Activated naive CD8-positive, alpha-beta T cell treated with anti-CD3 and anti-CD28 coated beads, Interleukin-2, amount 50 U/mL, for 24 hours (primary cell): Measurements from ENCODE around the gene RSAD2.

Experiments used
- ATAC-seq: fragments of 150-1000 bp; cut with Tn5 transposase; one replicate; pipeline ENCODE4 v1.10.0; 2021
- DNase-seq: peaks from one replicate; pipeline ENCODE4 v3.0.0; 2021
- H3K27ac Mint-ChIP-seq: one replicate; pipeline ENCODE4 v1.8.0; 2021; ENCODE audit warnings: mild to moderate bottlenecking, mixed read lengths
- H3K27me3 Mint-ChIP-seq: one replicate; pipeline ENCODE4 v1.8.0; 2021; ENCODE audit warnings: mixed read lengths
- H3K36me3 Mint-ChIP-seq: one replicate; pipeline ENCODE4 v1.8.0; 2021; ENCODE audit warnings: low read depth, mixed read lengths
- H3K4me1 Mint-ChIP-seq: one replicate; pipeline ENCODE4 v1.8.0; 2021; ENCODE audit warnings: mixed read lengths
- H3K4me3 Mint-ChIP-seq: one replicate; pipeline ENCODE4 v1.8.0; 2021; ENCODE audit warnings: mild to moderate bottlenecking, moderate library complexity, mixed read lengths
- H3K9me3 Mint-ChIP-seq: one replicate; pipeline ENCODE4 v1.8.0; 2021; ENCODE audit warnings: mixed read lengths

RSAD2 gene

GRCh38 chr2:6906165-6906741 lies 28.7 kb downstream of the RSAD2 start:
- Mint-ChIP-seq H3K9me3 (peaks cover 21% of the 10 kb centered on the region), H3K27me3 (no peaks in the 10 kb centered on the region), H3K27ac (peak overlapping the region; percentile 74), H3K4me1 (peaks cover 59% of the 10 kb centered on the region), H3K36me3 (peaks cover 28% of the 10 kb centered on the region), H3K4me3 (no peak overlapping the region)
- DNase-seq (no peak), ATAC-seq (peak; percentile 86)

- Mint-ChIP-seq H3K9me3 (peaks cover 3% of the 10 kb centered on the region), H3K4me1 (peaks cover 80% of the 10 kb centered on the region), H3K36me3 (peaks cover 22% of the 10 kb centered on the region), H3K4me3 (no peak overlapping the region), H3K27ac (peak overlapping the region; percentile 94), H3K27me3 (no peaks in the 10 kb centered on the region)
- DNase-seq (no peak), ATAC-seq (no peak)
Measured at GRCh38 chr2:6908291-6908690, 30.7 kb downstream of the RSAD2 start.

- DNase-seq, result no peak
- no peaks in the 10 kb centered on the region for H3K27me3 Mint-ChIP-seq
- peaks cover 92% of the 10 kb centered on the region for H3K4me1 Mint-ChIP-seq
- peak overlapping the region; percentile 77 for H3K4me3 Mint-ChIP-seq
- peak overlapping the region; percentile 94 for H3K27ac Mint-ChIP-seq
- no peaks in the 10 kb centered on the region for H3K9me3 Mint-ChIP-seq
- peaks cover 21% of the 10 kb centered on the region for H3K36me3 Mint-ChIP-seq
- peak; percentile 60 for ATAC-seq
Measured at GRCh38 chr2:6909431-6910385, 32.1 kb downstream of the RSAD2 start.

- ATAC-seq, result no peak
- Mint-ChIP-seq H3K27ac (peak overlapping the region; percentile 94), H3K4me1 (peaks cover 97% of the 10 kb centered on the region), H3K27me3 (no peaks in the 10 kb centered on the region), H3K36me3 (peaks cover 24% of the 10 kb centered on the region), H3K4me3 (peak overlapping the region; percentile 47), H3K9me3 (no peaks in the 10 kb centered on the region)
- no peak for DNase-seq
Measured at GRCh38 chr2:6911721-6912120, 34.1 kb downstream of the RSAD2 start.

GRCh38 chr2:6913415-6914157 lies 36.0 kb downstream of the RSAD2 start:
- Mint-ChIP-seq H3K27ac (peak overlapping the region; percentile 94), H3K27me3 (no peaks in the 10 kb centered on the region), H3K4me1 (peaks cover 81% of the 10 kb centered on the region), H3K36me3 (peaks cover 13% of the 10 kb centered on the region), H3K9me3 (no peaks in the 10 kb centered on the region), H3K4me3 (peak overlapping the region; percentile 70)
- ATAC-seq (peak; percentile 20), DNase-seq (peak; percentile 41)

- Mint-ChIP-seq H3K27me3 (no peaks in the 10 kb centered on the region), H3K36me3 (peaks cover 18% of the 10 kb centered on the region), H3K27ac (peak overlapping the region; percentile 80), H3K4me3 (peak overlapping the region; percentile 55), H3K9me3 (no peaks in the 10 kb centered on the region), H3K4me1 (peaks cover 81% of the 10 kb centered on the region)
- DNase-seq (no peak), ATAC-seq (peak; percentile 26)
Measured at GRCh38 chr2:6914828-6915227, 37.3 kb downstream of the RSAD2 start.

GRCh38 chr2:6915399-6915798 lies 37.8 kb downstream of the RSAD2 start:
- DNase-seq (no peak), ATAC-seq (no peak)
- Mint-ChIP-seq H3K9me3 (no peaks in the 10 kb centered on the region), H3K27me3 (no peaks in the 10 kb centered on the region), H3K4me3 (no peak overlapping the region), H3K4me1 (peaks cover 81% of the 10 kb centered on the region), H3K36me3 (peaks cover 18% of the 10 kb centered on the region), H3K27ac (peak overlapping the region; percentile 80)

GRCh38 chr2:6916224-6916623 lies 38.6 kb downstream of the RSAD2 start:
- Mint-ChIP-seq H3K4me3 (peak overlapping the region; percentile 71), H3K27ac (peak overlapping the region; percentile 69), H3K36me3 (peaks cover 16% of the 10 kb centered on the region), H3K4me1 (peaks cover 78% of the 10 kb centered on the region), H3K9me3 (no peaks in the 10 kb centered on the region), H3K27me3 (no peaks in the 10 kb centered on the region)
- no peak for ATAC-seq
- DNase-seq, result no peak

- H3K27ac Mint-ChIP-seq, result peak overlapping the region; percentile 69
- ATAC-seq, result no peak
- H3K36me3 Mint-ChIP-seq, result peaks cover 16% of the 10 kb centered on the region
- H3K4me1 Mint-ChIP-seq, result peaks cover 77% of the 10 kb centered on the region
- DNase-seq, result no peak
- no peaks in the 10 kb centered on the region for H3K9me3 Mint-ChIP-seq
- peak overlapping the region; percentile 71 for H3K4me3 Mint-ChIP-seq
- no peaks in the 10 kb centered on the region for H3K27me3 Mint-ChIP-seq
Measured at GRCh38 chr2:6916736-6917070, 39.1 kb downstream of the RSAD2 start.

GRCh38 chr2:6917071-6917760 lies 39.6 kb downstream of the RSAD2 start, which contains the start of gene RNF144A:
RNF144A (plus strand) TSS chr2:6917412; CDS start chr2:6996927, 79,515 bp downstream.
- peak; percentile 83 for DNase-seq
- H3K36me3 Mint-ChIP-seq, result peaks cover 16% of the 10 kb centered on the region
- no peaks in the 10 kb centered on the region for H3K9me3 Mint-ChIP-seq
- H3K27me3 Mint-ChIP-seq, result no peaks in the 10 kb centered on the region
- peaks cover 77% of the 10 kb centered on the region for H3K4me1 Mint-ChIP-seq
- peak; percentile 67 for ATAC-seq
- H3K4me3 Mint-ChIP-seq, result peak within 1 kb of the TSS; percentile 79
- peak within 1 kb of the TSS; percentile 69 for H3K27ac Mint-ChIP-seq

- DNase-seq (no peak), ATAC-seq (peak; percentile 40)
- Mint-ChIP-seq H3K27ac (no peak overlapping the region), H3K27me3 (no peaks in the 10 kb centered on the region), H3K9me3 (no peaks in the 10 kb centered on the region), H3K4me3 (peak overlapping the region; percentile 79), H3K4me1 (peaks cover 73% of the 10 kb centered on the region), H3K36me3 (peaks cover 16% of the 10 kb centered on the region)
Measured at GRCh38 chr2:6917761-6918421, 40.3 kb downstream of the RSAD2 start.

- ATAC-seq, result no peak
- H3K36me3 Mint-ChIP-seq, result peaks cover 12% of the 10 kb centered on the region
Measured at GRCh38 chr2:6919901-6920742, 42.5 kb downstream of the RSAD2 start.

GRCh38 chr2:6920743-6921064 lies 43.1 kb downstream of the RSAD2 start:
- ATAC-seq (no peak), DNase-seq (no peak)
- H3K4me3 Mint-ChIP-seq, result no peak overlapping the region
- H3K27me3 Mint-ChIP-seq, result no peaks in the 10 kb centered on the region
- H3K4me1 Mint-ChIP-seq, result peaks cover 72% of the 10 kb centered on the region
- H3K9me3 Mint-ChIP-seq, result no peaks in the 10 kb centered on the region
- peaks cover 12% of the 10 kb centered on the region for H3K36me3 Mint-ChIP-seq
- no peak overlapping the region for H3K27ac Mint-ChIP-seq

More at GRCh38 chr2:6919901-6920742, 42.5 kb downstream of the RSAD2 start:
- no peaks in the 10 kb centered on the region for H3K27me3 Mint-ChIP-seq
- no peak overlapping the region for H3K4me3 Mint-ChIP-seq
- H3K27ac Mint-ChIP-seq, result peak overlapping the region; percentile 33
- no peak for DNase-seq
- no peaks in the 10 kb centered on the region for H3K9me3 Mint-ChIP-seq
- H3K4me1 Mint-ChIP-seq, result peaks cover 73% of the 10 kb centered on the region
